Keratinocyte (primary cell): ENCODE measurements around the gene MARCHF3. TPM values are rescaled to one million over a fixed set of nuclear protein-coding genes. Genes with fewer than 3 reads are reported as not detected.

Source experiments
- DNase-seq: peaks from one replicate; pipeline ENCODE4 v3.0.0-alpha.2; 2011; ENCODE audit warnings: low read depth, missing footprints, low spot score
- FAIRE-seq: peaks from 2 replicates; lab custom pipeline; 2011; peaks lifted over from hg19 to GRCh38; lab: Jason Lieb, UNC
- H2AFZ ChIP-seq: 2 replicates; pipeline ENCODE4 v1.6.0; 2012; ENCODE audit warnings: low read length, control low read depth, inconsistent platforms; ENCODE audit not compliant: control insufficient read depth
- H3K27ac ChIP-seq: 2 replicates; pipeline ENCODE4 v1.5.1; 2011; ENCODE audit warnings: low read length; ENCODE audit not compliant: control insufficient read depth, insufficient read depth
- H3K27me3 ChIP-seq: 3 replicates; pipeline ENCODE4 v1.6.0; 2011; ENCODE audit warnings: low read length; ENCODE audit not compliant: control insufficient read depth, insufficient read depth; ENCODE audit errors: extremely low read depth
- H3K36me3 ChIP-seq, 2 experiments: 2 replicates in 1 of 2; 3 replicates in 1 of 2; pipeline ENCODE4 v1.5.1; 2011; ENCODE audit warnings: low read length in 2 of 2, mild to moderate bottlenecking in 1 of 2; ENCODE audit not compliant: control insufficient read depth in 2 of 2, insufficient read depth in 2 of 2; ENCODE audit errors: extremely low read depth in 1 of 2
- H3K4me1 ChIP-seq: 3 replicates; pipeline ENCODE4 v1.5.1; 2011; ENCODE audit warnings: low read length; ENCODE audit not compliant: control insufficient read depth, insufficient read depth; ENCODE audit errors: extremely low read depth
- H3K4me2 ChIP-seq: 3 replicates; pipeline ENCODE4 v1.6.0; 2011; ENCODE audit warnings: low read depth, low read length; ENCODE audit not compliant: control insufficient read depth, insufficient read depth; ENCODE audit errors: extremely low read depth
- H3K4me3 ChIP-seq, 3 experiments: fragments of 200-600 bp in 1 of 3; sonication (generic) in 1 of 3; 2 replicates in 2 of 3; 3 replicates in 1 of 3; pipeline ENCODE4 v1.5.1; 2011 to 2016; ENCODE audit warnings: low read length in 3 of 3, mild to moderate bottlenecking in 3 of 3, control low read depth in 2 of 3, inconsistent platforms in 1 of 3, low read depth in 1 of 3, mixed read lengths in 1 of 3, mixed run types in 1 of 3, moderate library complexity in 1 of 3; ENCODE audit not compliant: control insufficient read depth in 2 of 3, insufficient read depth in 2 of 3; ENCODE audit errors: extremely low read depth in 1 of 3
- H3K79me2 ChIP-seq: 2 replicates; pipeline ENCODE4 v1.6.0; 2012; ENCODE audit warnings: low read length; ENCODE audit not compliant: control insufficient read depth, insufficient read depth
- H3K9ac ChIP-seq: 3 replicates; pipeline ENCODE4 v1.6.0; 2011; ENCODE audit warnings: low read length; ENCODE audit not compliant: control insufficient read depth, insufficient read depth; ENCODE audit errors: extremely low read depth
- H3K9me1 ChIP-seq: 3 replicates; pipeline ENCODE4 v1.6.0; 2011; ENCODE audit warnings: low read length; ENCODE audit not compliant: control insufficient read depth, insufficient read depth; ENCODE audit errors: extremely low read depth
- H3K9me3 ChIP-seq: 2 replicates; pipeline ENCODE4 v1.5.1; 2012; ENCODE audit warnings: low read depth, low read length; ENCODE audit not compliant: control insufficient read depth
- H4K20me1 ChIP-seq: 3 replicates; pipeline ENCODE4 v1.6.0; 2011; ENCODE audit warnings: low read length; ENCODE audit not compliant: control insufficient read depth, insufficient read depth; ENCODE audit errors: extremely low read depth
- CTCF ChIP-seq, 3 experiments: IDR thresholded peaks in 1 of 3; conservative IDR thresholded peaks in 1 of 3; optimal IDR thresholded peaks in 1 of 3; 2 replicates in 2 of 3; 3 replicates in 1 of 3; pipeline versions ENCODE3 to v1.5.1; 2011; ENCODE audit warnings: low read length in 3 of 3, mild to moderate bottlenecking in 3 of 3, moderate library complexity in 2 of 3, control low read depth in 1 of 3, inconsistent platforms in 1 of 3; ENCODE audit not compliant: insufficient read depth in 2 of 3; ENCODE audit errors: extremely low read depth in 1 of 3
- EZH2 ChIP-seq: IDR thresholded peaks from one replicate; pipeline ENCODE4 v1.6.1; 2012; ENCODE audit warnings: inconsistent platforms, mild to moderate bottlenecking, low read length, moderate library complexity
- dilution Hi-C: fragments of 300-500 bp; cut with MboI; formaldehyde crosslinking; loops from one replicate; pipeline ENCODE4 v1.7.0; 2020; ENCODE audit warnings: low sequenced_read_pairs; ENCODE audit not compliant: extremely low pct_ligation_motif_present
- polyA plus RNA-seq, 5 experiments: library from polyadenylated mRNA; depleted of rRNA in 3 of 5; stranded (reverse) in 3 of 5; stranded (forward) in 1 of 5; unstranded in 1 of 5; fragments of >200 nt; gene quantifications; 1 replicate in 1 of 5; 2 replicates in 3 of 5; 3 replicates in 1 of 5; pipeline versions ENCODE4 v1.2.1 to v1.2.3, GENCODE V29; 2011 to 2012; ENCODE audit warnings: missing spikeins in 2 of 5, low read depth in 1 of 5, low replicate concordance in 1 of 5

The MARCHF3 gene
- polyA plus RNA-seq, 1 donor (not counting 4 experiments of a cell fraction or from before 2014, with no cell fraction given) = 0.45 TPM

GRCh38 chr5:126912616-126913200, 117.7 kb downstream of the MARCHF3 start:
- no peaks in the 10 kb centered on the region for H3K9me1 ChIP-seq
- no peak overlapping the region for H3K27ac ChIP-seq
- no peak overlapping the region for H3K9ac ChIP-seq
- FAIRE-seq = no peak
- H3K27me3 ChIP-seq = no peaks in the 10 kb centered on the region
- no peaks in the 10 kb centered on the region for H3K9me3 ChIP-seq
- H3K4me3 ChIP-seq = no peak overlapping the region
- DNase-seq = no peak
- H4K20me1 ChIP-seq = no peaks in the 10 kb centered on the region
- no peaks in the 10 kb centered on the region for H3K79me2 ChIP-seq
- no peaks in the 10 kb centered on the region for H3K36me3 ChIP-seq
- no peak overlapping the region for H3K4me2 ChIP-seq
- dilution Hi-C loops = no loop called here
- TF ChIP-seq CTCF (optimal IDR thresholded peaks at IDR 0.05 in 1 of 3, IDR thresholded peaks at IDR 0.05 in 1 of 3, conservative IDR thresholded peaks at IDR 0.05 in 1 of 3; ENCODE audit: extremely low read depth in 1 of 3, insufficient read depth in 2 of 3, low read length in 3 of 3) (no peak), EZH2 (no peak)
- no peaks in the 10 kb centered on the region for H3K4me1 ChIP-seq
- no peak overlapping the region for H2AFZ ChIP-seq

- TF ChIP-seq CTCF (optimal IDR thresholded peaks at IDR 0.05 in 1 of 3, IDR thresholded peaks at IDR 0.05 in 1 of 3, conservative IDR thresholded peaks at IDR 0.05 in 1 of 3; ENCODE audit: extremely low read depth in 1 of 3, insufficient read depth in 2 of 3, low read length in 3 of 3) (no peak), EZH2 (no peak)
- no peak overlapping the region for H3K27ac ChIP-seq
- H3K27me3 ChIP-seq = no peaks in the 10 kb centered on the region
- H3K36me3 ChIP-seq = no peaks in the 10 kb centered on the region
- no peaks in the 10 kb centered on the region for H3K9me1 ChIP-seq
- H4K20me1 ChIP-seq = no peaks in the 10 kb centered on the region
- dilution Hi-C loops = no loop called here
- H3K4me2 ChIP-seq = no peak overlapping the region
- no peak for DNase-seq
- no peaks in the 10 kb centered on the region for H3K9me3 ChIP-seq
- H3K79me2 ChIP-seq = no peaks in the 10 kb centered on the region
- no peak overlapping the region for H3K9ac ChIP-seq
- no peak overlapping the region for H2AFZ ChIP-seq
- no peak overlapping the region for H3K4me3 ChIP-seq
- FAIRE-seq = no peak
- H3K4me1 ChIP-seq = no peaks in the 10 kb centered on the region
These were observed 118.4 kb downstream of the MARCHF3 start for GRCh38 chr5:126911986-126912385.
